Progenitor cell of endocrine pancreas (in vitro differentiated cells): Measurements from ENCODE around the gene PUM1. TPM values are rescaled to one million over a fixed set of nuclear protein-coding genes. Genes with fewer than 3 reads are reported as not detected.
"Not testable (repeated sequence)": the region's sequence is repeated elsewhere in the genome, so short reads cannot be mapped to it uniquely, and the experiment has no call there.

Source experiments
- DNase-seq: peaks from one replicate; pipeline ENCODE4 v3.0.0; 2021; ENCODE audit warnings: low spot score; ENCODE audit not compliant: unreplicated experiment
- H3K27ac Mint-ChIP-seq: 2 replicates; pipeline ENCODE4 v1.8.0; 2021; ENCODE audit warnings: mild to moderate bottlenecking, moderate library complexity, mixed read lengths
- H3K27me3 Mint-ChIP-seq: 2 replicates; pipeline ENCODE4 v1.8.0; 2021; ENCODE audit warnings: mixed read lengths
- H3K36me3 Mint-ChIP-seq: 2 replicates; pipeline ENCODE4 v1.8.0; 2022; ENCODE audit warnings: mixed read lengths; ENCODE audit not compliant: insufficient read depth
- H3K4me1 Mint-ChIP-seq: 2 replicates; pipeline ENCODE4 v1.8.0; 2021; ENCODE audit warnings: low read depth, mixed read lengths
- H3K4me3 Mint-ChIP-seq: 2 replicates; pipeline ENCODE4 v1.8.0; 2021; ENCODE audit warnings: low read depth, mild to moderate bottlenecking, moderate library complexity, mixed read lengths
- H3K9me3 Mint-ChIP-seq: 2 replicates; pipeline ENCODE4 v1.8.0; 2021; ENCODE audit warnings: low read depth, mixed read lengths
- CTCF ChIP-seq: fragments of 200-600 bp; sonication (generic); IDR thresholded peaks from one replicate; pipeline ENCODE4 v1.5.0; 2021; ENCODE audit warnings: antibody characterized with exemption, mild to moderate bottlenecking; ENCODE audit not compliant: unreplicated experiment
- total RNA-seq: library from RNA; stranded (reverse); gene quantifications from 2 replicates; pipeline ENCODE4 v1.2.1, GENCODE V29; 2021

PUM1 gene
- total RNA-seq, 1 donor from 2014 or later: 249 TPM

- Mint-ChIP-seq H3K36me3 (peaks cover 33% of the 10 kb centered on the region), H3K27ac (no peak overlapping the region), H3K4me1 (peaks cover 16% of the 10 kb centered on the region), H3K27me3 (no peaks in the 10 kb centered on the region), H3K9me3 (no peaks in the 10 kb centered on the region), H3K4me3 (no peak overlapping the region)
- DNase-seq: no peak
- TF ChIP-seq CTCF: no peak
These were observed 88.0 kb downstream of the PUM1 start for GRCh38 chr1:30977511-30977910.

GRCh38 chr1:30977105-30977504 is 88.4 kb downstream of the PUM1 start:
- no peak overlapping the region for H3K4me3 Mint-ChIP-seq
- peaks cover 13% of the 10 kb centered on the region for H3K4me1 Mint-ChIP-seq
- no peaks in the 10 kb centered on the region for H3K9me3 Mint-ChIP-seq

GRCh38 chr1:30976143-30976542 is 89.4 kb downstream of the PUM1 start:
- peak overlapping the region; percentile 66 for H3K27ac Mint-ChIP-seq
- no peak for TF ChIP-seq CTCF
- no peak for DNase-seq
- no peaks in the 10 kb centered on the region for H3K27me3 Mint-ChIP-seq
- peaks cover 10% of the 10 kb centered on the region for H3K4me1 Mint-ChIP-seq
- no peak overlapping the region for H3K4me3 Mint-ChIP-seq
- no peaks in the 10 kb centered on the region for H3K9me3 Mint-ChIP-seq
- H3K36me3 Mint-ChIP-seq: peaks cover 35% of the 10 kb centered on the region

More at GRCh38 chr1:30977105-30977504, 88.4 kb downstream of the PUM1 start:
- peaks cover 31% of the 10 kb centered on the region for H3K36me3 Mint-ChIP-seq
- H3K27me3 Mint-ChIP-seq: no peaks in the 10 kb centered on the region
- TF ChIP-seq CTCF: peak; percentile 33
- DNase-seq: no peak
- H3K27ac Mint-ChIP-seq: no peak overlapping the region

- peaks cover 10% of the 10 kb centered on the region for H3K4me1 Mint-ChIP-seq
- no peaks in the 10 kb centered on the region for H3K27me3 Mint-ChIP-seq
- TF ChIP-seq CTCF: no peak
- peak overlapping the region; percentile 15 for H3K27ac Mint-ChIP-seq
- no peaks in the 10 kb centered on the region for H3K9me3 Mint-ChIP-seq
- H3K36me3 Mint-ChIP-seq: peaks cover 34% of the 10 kb centered on the region
- no peak for DNase-seq
- no peak overlapping the region for H3K4me3 Mint-ChIP-seq
These were observed 90.3 kb downstream of the PUM1 start for GRCh38 chr1:30975217-30975616.

GRCh38 chr1:30974536-30974935 is 91.0 kb downstream of the PUM1 start:
- no peak overlapping the region for H3K27ac Mint-ChIP-seq
- H3K4me1 Mint-ChIP-seq: peaks cover 10% of the 10 kb centered on the region
- no peaks in the 10 kb centered on the region for H3K9me3 Mint-ChIP-seq
- no peaks in the 10 kb centered on the region for H3K27me3 Mint-ChIP-seq
- no peak for DNase-seq
- TF ChIP-seq CTCF: no peak
- peaks cover 33% of the 10 kb centered on the region for H3K36me3 Mint-ChIP-seq
- H3K4me3 Mint-ChIP-seq: no peak overlapping the region

- H3K36me3 Mint-ChIP-seq: peaks cover 33% of the 10 kb centered on the region
- DNase-seq, H3K27me3 Mint-ChIP-seq, H3K27ac Mint-ChIP-seq, H3K9me3 Mint-ChIP-seq, H3K4me1 Mint-ChIP-seq, H3K4me3 Mint-ChIP-seq: not testable (repeated sequence)
These were observed 93.2 kb downstream of the PUM1 start for GRCh38 chr1:30972349-30972748.
